GM18909 (cell line): ENCODE results near the gene DBNL.

Experiments used
- ATAC-seq: cut with Tn5 transposase; IDR thresholded peaks from one replicate; pipeline ENCODE4 v1.9.1; 2021; ENCODE audit warnings: mild to moderate bottlenecking; ENCODE audit not compliant: unreplicated experiment, poor library complexity

Gene DBNL

DNA sequence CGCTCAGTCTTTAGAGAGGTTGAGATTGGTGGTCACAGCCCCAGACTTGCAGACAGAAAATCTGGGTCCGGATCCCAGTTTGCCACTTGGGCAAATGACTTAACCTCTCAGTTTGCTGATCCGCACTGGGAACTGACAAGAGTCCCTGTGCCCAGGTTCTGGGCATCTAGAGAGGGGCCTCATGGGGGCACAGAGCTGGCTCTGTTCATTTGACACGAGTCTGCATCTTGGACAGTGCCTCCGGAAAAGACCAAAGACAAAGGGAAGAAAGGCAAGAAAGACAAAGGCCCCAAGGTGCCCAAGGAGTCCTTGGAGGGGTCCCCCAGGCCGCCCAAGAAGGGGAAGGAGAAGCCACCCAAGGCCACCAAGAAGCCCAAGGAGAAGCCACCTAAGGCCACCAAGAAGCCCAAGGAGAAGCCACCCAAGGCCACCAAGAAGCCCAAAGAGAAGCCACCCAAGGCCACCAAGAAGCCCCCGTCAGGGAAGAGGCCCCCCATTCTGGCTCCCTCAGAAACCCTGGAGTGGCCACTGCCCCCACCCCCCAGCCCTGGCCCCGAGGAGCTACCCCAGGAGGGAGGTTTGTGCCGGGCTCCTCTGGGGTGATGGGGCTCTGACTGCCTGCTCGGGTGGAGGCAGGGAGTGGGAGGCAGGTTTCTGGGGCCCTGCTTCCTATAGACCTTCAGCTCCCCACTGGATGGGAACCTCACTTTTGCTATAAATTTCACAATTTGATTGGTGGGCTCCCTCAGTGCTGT, 62.0 kb downstream of the DBNL start:
- ATAC-seq, result no peak

DNA sequence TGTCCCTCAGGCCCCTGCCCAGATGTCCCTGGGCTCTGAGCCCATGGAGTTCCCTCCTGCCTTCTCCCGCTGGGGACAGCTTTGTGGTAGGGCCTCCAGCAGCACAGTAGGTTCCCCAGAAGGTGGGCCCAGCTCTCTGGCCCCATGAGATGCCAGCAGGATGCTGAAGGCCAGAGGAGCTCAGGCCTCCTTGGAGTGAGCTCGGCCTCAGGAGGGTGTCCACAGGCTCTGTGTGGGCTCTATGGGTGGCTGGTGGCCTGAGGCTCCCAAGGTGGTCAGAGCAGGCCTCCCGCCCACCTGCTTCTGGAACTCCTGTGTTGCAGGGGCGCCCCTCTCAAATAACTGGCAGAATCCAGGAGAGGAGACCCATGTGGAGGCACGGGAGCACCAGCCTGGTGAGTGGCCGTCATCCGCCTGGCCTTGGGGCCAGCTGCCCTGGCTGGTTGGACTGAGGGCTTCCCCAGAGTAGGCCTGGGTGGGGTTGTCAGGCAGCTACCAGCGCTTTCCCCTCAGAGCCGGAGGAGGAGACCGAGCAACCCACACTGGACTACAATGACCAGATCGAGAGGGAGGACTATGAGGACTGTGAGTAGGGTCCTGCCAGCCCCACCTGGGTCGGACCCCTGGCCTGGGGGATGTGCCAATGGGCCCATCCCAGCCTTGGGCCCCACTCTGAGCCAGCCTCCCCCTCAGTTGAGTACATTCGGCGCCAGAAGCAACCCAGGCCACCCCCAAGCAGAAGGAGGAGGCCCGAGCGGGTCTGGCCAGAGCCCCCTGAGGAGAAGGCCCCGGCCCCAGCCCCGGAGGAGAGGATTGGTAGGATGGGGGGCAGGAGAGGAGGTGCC, 62.8 kb downstream of the DBNL start:
- no peak for ATAC-seq

- ATAC-seq, result no peak
Observed at GRCh38 chr7:44107961-44108767, 63.7 kb downstream of the DBNL start.

GRCh38 chr7:44108768-44109750, 64.6 kb downstream of the DBNL start:
- no peak for ATAC-seq

DNA sequence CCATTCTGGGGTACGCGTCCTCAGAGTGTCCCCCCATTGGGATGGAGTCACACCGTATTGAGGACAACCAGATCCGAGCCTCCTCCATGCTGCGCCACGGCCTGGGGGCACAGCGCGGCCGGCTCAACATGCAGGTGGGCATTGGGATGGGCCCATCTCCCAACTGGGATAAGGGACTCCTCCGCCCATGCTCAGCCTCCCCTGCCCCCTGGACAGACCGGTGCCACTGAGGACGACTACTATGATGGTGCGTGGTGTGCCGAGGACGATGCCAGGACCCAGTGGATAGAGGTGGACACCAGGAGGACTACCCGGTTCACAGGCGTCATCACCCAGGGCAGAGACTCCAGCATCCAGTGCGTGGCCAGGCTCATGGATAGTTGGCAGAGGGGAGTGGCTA, 65.5 kb downstream of the DBNL start:
- ATAC-seq, result no peak

DNA sequence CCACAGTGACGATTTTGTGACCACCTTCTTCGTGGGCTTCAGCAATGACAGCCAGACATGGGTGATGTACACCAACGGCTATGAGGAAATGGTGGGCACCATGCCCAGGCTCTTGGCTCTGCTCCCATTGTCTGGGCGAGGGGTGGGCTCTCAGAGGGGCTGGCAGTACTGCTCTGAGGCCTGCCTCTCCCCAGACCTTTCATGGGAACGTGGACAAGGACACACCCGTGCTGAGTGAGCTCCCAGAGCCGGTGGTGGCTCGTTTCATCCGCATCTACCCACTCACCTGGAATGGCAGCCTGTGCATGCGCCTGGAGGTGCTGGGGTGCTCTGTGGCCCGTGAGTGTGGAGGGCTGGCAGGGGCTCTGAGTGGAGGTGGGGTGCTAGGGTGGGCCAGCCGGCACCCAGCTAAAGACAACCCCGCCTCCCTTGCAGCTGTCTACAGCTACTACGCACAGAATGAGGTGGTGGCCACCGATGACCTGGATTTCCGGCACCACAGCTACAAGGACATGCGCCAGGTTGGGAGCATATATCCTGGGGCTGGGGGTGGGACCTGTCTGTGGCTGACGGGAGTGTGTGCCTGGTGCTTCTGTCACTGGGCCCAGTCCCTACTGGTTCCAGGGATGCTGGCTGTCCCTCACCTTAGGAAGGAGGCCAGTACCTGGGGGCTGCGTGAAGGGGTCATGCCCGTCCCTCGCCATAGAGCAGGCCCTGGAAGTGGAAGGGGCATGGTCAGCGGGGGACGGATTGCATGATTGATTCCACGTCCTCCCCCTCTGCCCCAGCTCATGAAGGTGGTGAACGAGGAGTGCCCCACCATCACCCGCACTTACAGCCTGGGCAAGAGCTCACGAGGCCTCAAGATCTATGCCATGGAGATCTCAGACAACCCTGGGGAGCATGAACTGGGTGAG, 66.5 kb downstream of the DBNL start:
- no peak for ATAC-seq
